Measurements from ENCODE around the gene ZMYND15.
"Not testable (repeated sequence)": the region's sequence is repeated elsewhere in the genome, so short reads cannot be mapped to it uniquely, and the experiment has no call there.

The ZMYND15 gene, protein sequence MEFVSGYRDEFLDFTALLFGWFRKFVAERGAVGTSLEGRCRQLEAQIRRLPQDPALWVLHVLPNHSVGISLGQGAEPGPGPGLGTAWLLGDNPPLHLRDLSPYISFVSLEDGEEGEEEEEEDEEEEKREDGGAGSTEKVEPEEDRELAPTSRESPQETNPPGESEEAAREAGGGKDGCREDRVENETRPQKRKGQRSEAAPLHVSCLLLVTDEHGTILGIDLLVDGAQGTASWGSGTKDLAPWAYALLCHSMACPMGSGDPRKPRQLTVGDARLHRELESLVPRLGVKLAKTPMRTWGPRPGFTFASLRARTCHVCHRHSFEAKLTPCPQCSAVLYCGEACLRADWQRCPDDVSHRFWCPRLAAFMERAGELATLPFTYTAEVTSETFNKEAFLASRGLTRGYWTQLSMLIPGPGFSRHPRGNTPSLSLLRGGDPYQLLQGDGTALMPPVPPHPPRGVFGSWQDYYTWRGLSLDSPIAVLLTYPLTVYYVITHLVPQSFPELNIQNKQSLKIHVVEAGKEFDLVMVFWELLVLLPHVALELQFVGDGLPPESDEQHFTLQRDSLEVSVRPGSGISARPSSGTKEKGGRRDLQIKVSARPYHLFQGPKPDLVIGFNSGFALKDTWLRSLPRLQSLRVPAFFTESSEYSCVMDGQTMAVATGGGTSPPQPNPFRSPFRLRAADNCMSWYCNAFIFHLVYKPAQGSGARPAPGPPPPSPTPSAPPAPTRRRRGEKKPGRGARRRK

GRCh38 chr17:4739122-4740024 is at the start of gene ZMYND15, which contains the start of gene CXCL16:
Gene ZMYND15 (plus strand): TSS chr17:4739833. CDS start chr17:4740549, 716 bp downstream.
Gene CXCL16 (minus strand): TSS chr17:4739928. CDS start chr17:4739339, 589 bp downstream.
- TF ChIP-seq, protein P1, sequence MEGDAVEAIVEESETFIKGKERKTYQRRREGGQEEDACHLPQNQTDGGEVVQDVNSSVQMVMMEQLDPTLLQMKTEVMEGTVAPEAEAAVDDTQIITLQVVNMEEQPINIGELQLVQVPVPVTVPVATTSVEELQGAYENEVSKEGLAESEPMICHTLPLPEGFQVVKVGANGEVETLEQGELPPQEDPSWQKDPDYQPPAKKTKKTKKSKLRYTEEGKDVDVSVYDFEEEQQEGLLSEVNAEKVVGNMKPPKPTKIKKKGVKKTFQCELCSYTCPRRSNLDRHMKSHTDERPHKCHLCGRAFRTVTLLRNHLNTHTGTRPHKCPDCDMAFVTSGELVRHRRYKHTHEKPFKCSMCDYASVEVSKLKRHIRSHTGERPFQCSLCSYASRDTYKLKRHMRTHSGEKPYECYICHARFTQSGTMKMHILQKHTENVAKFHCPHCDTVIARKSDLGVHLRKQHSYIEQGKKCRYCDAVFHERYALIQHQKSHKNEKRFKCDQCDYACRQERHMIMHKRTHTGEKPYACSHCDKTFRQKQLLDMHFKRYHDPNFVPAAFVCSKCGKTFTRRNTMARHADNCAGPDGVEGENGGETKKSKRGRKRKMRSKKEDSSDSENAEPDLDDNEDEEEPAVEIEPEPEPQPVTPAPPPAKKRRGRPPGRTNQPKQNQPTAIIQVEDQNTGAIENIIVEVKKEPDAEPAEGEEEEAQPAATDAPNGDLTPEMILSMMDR (IDR thresholded peaks at IDR 0.05; ENCODE audit: low read depth, low read length): no peak
- in situ Hi-C loops (cut with HindIII; ENCODE audit: low sequenced_read_pairs): no loop called here
- peak within 1 kb of the TSS; percentile 50 for H3K4me3 ChIP-seq (ENCODE audit: low read depth, low read length)
- DNase-seq (ENCODE audit: low read depth, low spot score): peak; percentile 28

GRCh38 chr17:4689872-4690271 is 49.8 kb upstream of the ZMYND15 start:
- DNase-seq (ENCODE audit: low read depth, low spot score); H3K4me3 ChIP-seq (ENCODE audit: low read depth, low read length); in situ Hi-C loops (cut with HindIII; ENCODE audit: low sequenced_read_pairs): not testable (repeated sequence)

- no peak overlapping the region for H3K4me3 ChIP-seq (ENCODE audit: low read depth, low read length)
- TF ChIP-seq, protein P1 (IDR thresholded peaks at IDR 0.05; ENCODE audit: low read depth, low read length): no peak
- in situ Hi-C loops (cut with HindIII; ENCODE audit: low sequenced_read_pairs): no loop called here
- no peak for DNase-seq (ENCODE audit: low read depth, low spot score)
Observed at GRCh38 chr17:4690745-4691144, 48.9 kb upstream of the ZMYND15 start.

GRCh38 chr17:4691686-4692085 is 47.9 kb upstream of the ZMYND15 start:
- TF ChIP-seq, protein P1 (IDR thresholded peaks at IDR 0.05; ENCODE audit: low read depth, low read length): no peak
- DNase-seq (ENCODE audit: low read depth, low spot score): no peak
- in situ Hi-C loops (cut with HindIII; ENCODE audit: low sequenced_read_pairs): no loop called here
- H3K4me3 ChIP-seq (ENCODE audit: low read depth, low read length): no peak overlapping the region

DNA sequence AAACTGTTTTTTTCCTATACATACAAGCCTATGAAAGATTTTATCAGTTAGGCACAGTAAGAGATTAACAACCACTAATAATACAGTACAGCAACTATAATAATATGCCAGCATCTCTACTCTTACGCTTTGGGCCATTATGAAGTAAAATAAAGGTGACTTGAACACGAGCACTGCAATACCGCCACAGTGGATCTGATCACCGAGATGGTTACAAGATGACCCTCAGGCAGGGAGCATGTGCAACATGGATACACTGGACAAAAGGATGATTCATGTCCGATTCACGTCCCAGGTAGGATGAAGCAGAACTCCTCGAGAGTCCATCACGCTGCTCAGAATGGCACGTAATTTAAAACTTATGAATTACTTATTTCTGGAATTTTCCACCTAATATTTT is 46.2 kb upstream of the ZMYND15 start:
- DNase-seq (ENCODE audit: low read depth, low spot score): no peak
- H3K4me3 ChIP-seq (ENCODE audit: low read depth, low read length): no peak overlapping the region
- TF ChIP-seq, protein P1 (IDR thresholded peaks at IDR 0.05; ENCODE audit: low read depth, low read length): no peak
- in situ Hi-C loops (cut with HindIII; ENCODE audit: low sequenced_read_pairs): no loop called here

DNA sequence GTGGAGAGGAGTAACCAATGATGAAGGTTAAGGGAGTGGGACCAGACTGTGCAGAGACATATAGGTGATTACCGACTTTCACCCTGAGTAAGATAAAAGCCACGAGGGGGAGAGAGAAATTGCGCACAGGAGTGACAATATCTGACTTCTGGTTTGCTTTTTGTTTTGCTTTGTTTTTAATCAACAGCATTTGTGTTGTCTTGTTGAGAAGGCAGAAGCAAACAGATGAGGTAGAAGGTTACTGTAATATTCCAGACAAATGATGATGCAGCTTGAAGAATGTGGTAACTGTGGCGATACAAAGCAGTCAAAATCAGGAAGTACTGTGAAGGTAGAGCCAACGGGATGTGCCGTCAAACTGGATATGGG is 43.2 kb upstream of the ZMYND15 start:
- in situ Hi-C loops (cut with HindIII; ENCODE audit: low sequenced_read_pairs): no loop called here
- TF ChIP-seq, protein P1 (IDR thresholded peaks at IDR 0.05; ENCODE audit: low read depth, low read length): no peak

DNA sequence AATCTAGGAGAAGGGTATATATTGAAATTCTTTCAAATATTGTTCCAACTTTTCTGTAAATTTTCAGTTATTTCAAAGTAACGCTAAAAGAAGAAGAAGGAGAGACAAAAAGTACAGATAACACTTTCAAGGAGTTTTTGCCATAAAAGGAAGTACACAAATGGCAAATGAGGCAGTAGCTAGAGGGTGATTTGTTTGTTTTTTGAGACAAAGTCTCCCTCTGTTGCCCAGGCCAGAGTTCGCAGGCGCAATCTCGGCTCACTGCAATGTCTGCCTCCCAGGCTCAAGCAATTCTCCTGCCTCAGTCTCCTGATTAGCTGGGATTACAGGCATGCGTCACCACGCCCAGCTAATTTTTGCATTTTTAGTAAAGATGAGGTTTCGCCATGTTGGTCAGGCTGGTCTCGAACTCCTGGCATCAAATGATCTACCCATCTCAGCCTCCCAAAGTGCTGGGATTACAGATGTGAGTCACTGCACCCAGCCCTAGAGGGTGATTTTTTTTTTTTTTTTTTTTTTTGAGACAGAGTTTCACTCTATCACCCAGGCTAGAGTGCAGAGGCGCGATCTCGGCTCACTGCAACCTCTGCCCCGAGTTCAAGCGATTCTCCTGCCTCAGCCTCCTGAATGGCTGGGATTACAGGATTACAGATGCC is 40.1 kb upstream of the ZMYND15 start:
- not testable (repeated sequence) for DNase-seq (ENCODE audit: low read depth, low spot score); H3K4me3 ChIP-seq (ENCODE audit: low read depth, low read length)

More for the DNA sequence above, 43.2 kb upstream of the ZMYND15 start:
- H3K4me3 ChIP-seq (ENCODE audit: low read depth, low read length): no peak overlapping the region
- DNase-seq (ENCODE audit: low read depth, low spot score): no peak

More for the DNA sequence above, 40.1 kb upstream of the ZMYND15 start:
- in situ Hi-C loops (cut with HindIII; ENCODE audit: low sequenced_read_pairs): not testable (repeated sequence)
